ENCODE data around the gene SNRPA. TPM values are rescaled to one million over a fixed set of nuclear protein-coding genes. Genes with fewer than 3 reads are reported as not detected.
A peak's percentile ranks its signal among the peaks of the same experiment; 100 is the strongest.

SNRPA gene
- total RNA-seq, 1 donor, result 20.6 TPM

DNA sequence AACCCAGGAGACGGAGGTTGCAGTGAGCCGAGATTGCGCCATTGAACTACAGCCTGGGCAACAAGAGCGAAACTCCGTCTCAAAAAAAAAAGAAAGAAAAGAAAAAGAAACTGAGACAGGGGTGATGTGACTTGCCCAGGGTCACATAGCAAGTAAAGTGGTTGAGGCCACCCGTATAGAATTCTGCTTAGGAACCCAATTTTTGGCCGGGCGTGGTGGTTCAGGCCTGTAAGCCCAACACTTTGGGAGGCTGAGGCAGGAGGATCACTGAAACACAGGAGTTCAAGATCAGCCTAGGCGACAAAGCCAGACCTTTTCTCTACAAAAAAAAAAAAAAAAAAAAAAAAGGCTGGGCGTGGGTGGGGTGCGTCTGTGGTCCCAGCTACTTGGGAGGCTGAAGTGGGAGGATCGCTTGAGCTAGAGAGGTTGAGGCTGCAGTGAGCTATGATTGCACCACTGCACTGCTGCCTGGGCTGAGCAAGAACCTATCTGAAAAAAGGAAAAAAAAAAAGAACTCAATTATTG is 1.3 kb downstream of the SNRPA start:
- peak overlapping the region; percentile 76 for H3K4me3 ChIP-seq (ENCODE audit: insufficient read depth, low read length)
- no peaks in the 10 kb centered on the region for H3K27me3 ChIP-seq (ENCODE audit: insufficient read depth, low read length)
- peaks cover 21% of the 10 kb centered on the region for H3K4me1 ChIP-seq (ENCODE audit: insufficient read depth, low read length)
- H3K9me3 ChIP-seq (ENCODE audit: low read depth, low read length), result no peaks in the 10 kb centered on the region
- TF ChIP-seq, protein P1, sequence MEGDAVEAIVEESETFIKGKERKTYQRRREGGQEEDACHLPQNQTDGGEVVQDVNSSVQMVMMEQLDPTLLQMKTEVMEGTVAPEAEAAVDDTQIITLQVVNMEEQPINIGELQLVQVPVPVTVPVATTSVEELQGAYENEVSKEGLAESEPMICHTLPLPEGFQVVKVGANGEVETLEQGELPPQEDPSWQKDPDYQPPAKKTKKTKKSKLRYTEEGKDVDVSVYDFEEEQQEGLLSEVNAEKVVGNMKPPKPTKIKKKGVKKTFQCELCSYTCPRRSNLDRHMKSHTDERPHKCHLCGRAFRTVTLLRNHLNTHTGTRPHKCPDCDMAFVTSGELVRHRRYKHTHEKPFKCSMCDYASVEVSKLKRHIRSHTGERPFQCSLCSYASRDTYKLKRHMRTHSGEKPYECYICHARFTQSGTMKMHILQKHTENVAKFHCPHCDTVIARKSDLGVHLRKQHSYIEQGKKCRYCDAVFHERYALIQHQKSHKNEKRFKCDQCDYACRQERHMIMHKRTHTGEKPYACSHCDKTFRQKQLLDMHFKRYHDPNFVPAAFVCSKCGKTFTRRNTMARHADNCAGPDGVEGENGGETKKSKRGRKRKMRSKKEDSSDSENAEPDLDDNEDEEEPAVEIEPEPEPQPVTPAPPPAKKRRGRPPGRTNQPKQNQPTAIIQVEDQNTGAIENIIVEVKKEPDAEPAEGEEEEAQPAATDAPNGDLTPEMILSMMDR (IDR thresholded peaks at IDR 0.05; ENCODE audit: extremely low read depth, low read depth, low read length), result no peak
- H2AFZ ChIP-seq (ENCODE audit: low read length), result no peak overlapping the region
- H3K79me2 ChIP-seq (ENCODE audit: insufficient read depth, low read length), result peaks cover 59% of the 10 kb centered on the region
- H3K36me3 ChIP-seq (ENCODE audit: insufficient read depth, low read length), result peaks cover 18% of the 10 kb centered on the region
- peaks cover 27% of the 10 kb centered on the region for H4K20me1 ChIP-seq (ENCODE audit: insufficient read depth, low read length)
- H3K4me2 ChIP-seq (ENCODE audit: insufficient read depth, low read length), result peak overlapping the region; percentile 89
- no peak for DNase-seq (ENCODE audit: insufficient read length, low spot score, missing footprints)
- peak overlapping the region; percentile 99 for H3K27ac ChIP-seq (ENCODE audit: low read depth, low read length)

DNA sequence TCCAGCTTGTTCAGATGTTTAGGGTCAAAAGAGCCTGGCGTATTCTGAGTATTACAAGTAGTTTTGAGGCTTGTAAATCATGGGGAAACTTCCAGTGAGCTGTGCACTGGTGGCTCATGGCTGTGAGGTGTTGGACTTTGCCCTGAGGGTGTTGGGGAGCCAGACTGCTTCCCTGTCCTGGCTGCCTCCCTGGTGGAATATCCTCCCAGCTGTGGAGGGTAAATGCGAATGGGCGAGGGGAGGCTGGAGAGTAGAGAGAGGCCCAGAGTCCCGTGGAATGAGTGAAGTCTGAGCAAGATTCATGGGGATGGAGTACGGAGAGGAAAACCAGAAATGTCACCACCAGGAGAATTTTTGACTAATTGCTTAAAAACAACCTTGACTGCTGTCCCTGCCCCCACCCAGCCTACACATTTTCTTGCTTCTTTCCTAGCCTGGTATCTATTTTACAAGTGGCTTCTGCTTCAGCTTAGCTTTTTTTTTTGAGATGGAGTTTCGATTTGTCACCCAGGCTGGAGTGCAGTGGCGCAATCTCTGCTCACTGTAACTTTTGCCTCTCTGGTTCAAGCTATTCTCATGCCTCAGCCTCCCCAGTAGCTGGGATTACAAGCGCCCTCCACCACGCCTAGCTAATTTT is 3.7 kb downstream of the SNRPA start:
- peaks cover 34% of the 10 kb centered on the region for H3K36me3 ChIP-seq (ENCODE audit: insufficient read depth, low read length)

DNA sequence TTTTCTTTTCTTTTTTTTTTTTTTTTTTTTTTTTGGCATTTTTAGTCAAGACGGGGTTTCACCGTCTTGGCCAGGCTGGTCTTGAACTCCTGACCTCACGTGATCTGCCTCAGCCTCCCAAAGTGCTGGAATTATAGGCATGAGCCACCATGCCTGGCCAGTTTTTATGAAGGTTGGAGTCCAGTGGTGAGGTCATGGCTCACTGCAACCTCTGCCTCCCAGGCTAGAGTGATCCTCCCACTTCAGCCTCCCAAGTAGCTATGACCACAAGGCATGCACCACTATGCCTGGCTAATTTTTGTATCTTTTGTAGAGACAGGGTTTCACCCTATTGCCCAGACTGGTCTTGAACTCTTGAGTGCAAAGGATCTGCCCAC is 4.2 kb downstream of the SNRPA start:
- TF ChIP-seq, protein P1 (IDR thresholded peaks at IDR 0.05; ENCODE audit: extremely low read depth, low read depth, low read length), result no peak
- peaks cover 27% of the 10 kb centered on the region for H4K20me1 ChIP-seq (ENCODE audit: insufficient read depth, low read length)
- H3K9me3 ChIP-seq (ENCODE audit: low read depth, low read length), result no peaks in the 10 kb centered on the region
- H3K36me3 ChIP-seq (ENCODE audit: insufficient read depth, low read length), result peaks cover 40% of the 10 kb centered on the region
- no peak overlapping the region for H3K4me3 ChIP-seq (ENCODE audit: insufficient read depth, low read length)
- no peak overlapping the region for H3K27ac ChIP-seq (ENCODE audit: low read depth, low read length)
- H3K4me1 ChIP-seq (ENCODE audit: insufficient read depth, low read length), result peaks cover 13% of the 10 kb centered on the region
- no peak for DNase-seq (ENCODE audit: insufficient read length, low spot score, missing footprints)
- H3K27me3 ChIP-seq (ENCODE audit: insufficient read depth, low read length), result no peaks in the 10 kb centered on the region
- peaks cover 71% of the 10 kb centered on the region for H3K79me2 ChIP-seq (ENCODE audit: insufficient read depth, low read length)
- H2AFZ ChIP-seq (ENCODE audit: low read length), result no peak overlapping the region
- H3K4me2 ChIP-seq (ENCODE audit: insufficient read depth, low read length), result no peak overlapping the region

More for the DNA sequence above, 3.7 kb downstream of the SNRPA start:
- Histone ChIP-seq H3K4me1 (ENCODE audit: insufficient read depth, low read length) (peaks cover 18% of the 10 kb centered on the region), H3K4me3 (ENCODE audit: insufficient read depth, low read length) (peak overlapping the region; percentile 23), H4K20me1 (ENCODE audit: insufficient read depth, low read length) (peaks cover 27% of the 10 kb centered on the region), H2AFZ (ENCODE audit: low read length) (no peak overlapping the region), H3K79me2 (ENCODE audit: insufficient read depth, low read length) (peaks cover 71% of the 10 kb centered on the region), H3K4me2 (ENCODE audit: insufficient read depth, low read length) (peak overlapping the region; percentile 58), H3K27ac (ENCODE audit: low read depth, low read length) (peak overlapping the region; percentile 46), H3K9me3 (ENCODE audit: low read depth, low read length) (no peaks in the 10 kb centered on the region), H3K27me3 (ENCODE audit: insufficient read depth, low read length) (no peaks in the 10 kb centered on the region)
- DNase-seq (ENCODE audit: insufficient read length, low spot score, missing footprints), result no peak
- TF ChIP-seq, protein P1 (IDR thresholded peaks at IDR 0.05; ENCODE audit: extremely low read depth, low read depth, low read length), result no peak

DNA sequence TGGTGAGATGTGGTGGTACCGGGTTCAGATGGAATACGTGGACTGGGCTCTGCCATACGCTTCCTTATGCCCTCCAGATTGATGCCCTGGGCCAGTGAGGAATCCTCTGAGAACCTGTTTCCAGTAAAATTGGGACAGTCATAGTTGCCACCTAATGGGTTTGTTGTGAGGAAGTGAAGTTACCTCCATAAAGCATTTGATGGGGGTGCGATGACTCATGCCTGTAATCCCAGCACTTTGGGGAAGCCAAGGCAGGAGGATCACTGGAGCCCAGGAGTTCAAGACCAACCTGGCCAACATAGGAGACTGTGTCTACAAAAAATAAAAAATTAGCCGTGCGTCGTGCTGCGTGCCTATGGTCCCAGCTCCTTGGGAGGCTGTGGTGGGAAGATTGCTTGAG is 4.8 kb downstream of the SNRPA start:
- H3K4me3 ChIP-seq (ENCODE audit: insufficient read depth, low read length), result no peak overlapping the region
- H2AFZ ChIP-seq (ENCODE audit: low read length), result no peak overlapping the region
- peaks cover 71% of the 10 kb centered on the region for H3K79me2 ChIP-seq (ENCODE audit: insufficient read depth, low read length)
- no peak overlapping the region for H3K27ac ChIP-seq (ENCODE audit: low read depth, low read length)
- peaks cover 27% of the 10 kb centered on the region for H4K20me1 ChIP-seq (ENCODE audit: insufficient read depth, low read length)
- no peaks in the 10 kb centered on the region for H3K9me3 ChIP-seq (ENCODE audit: low read depth, low read length)
- H3K36me3 ChIP-seq (ENCODE audit: insufficient read depth, low read length), result peaks cover 44% of the 10 kb centered on the region
- TF ChIP-seq, protein P1 (IDR thresholded peaks at IDR 0.05; ENCODE audit: extremely low read depth, low read depth, low read length), result no peak
- peak; percentile 23 for DNase-seq (ENCODE audit: insufficient read length, low spot score, missing footprints)
- peaks cover 13% of the 10 kb centered on the region for H3K4me1 ChIP-seq (ENCODE audit: insufficient read depth, low read length)
- no peaks in the 10 kb centered on the region for H3K27me3 ChIP-seq (ENCODE audit: insufficient read depth, low read length)
- no peak overlapping the region for H3K4me2 ChIP-seq (ENCODE audit: insufficient read depth, low read length)
